Panc1 (cell line): ENCODE results near the gene SMIM22. TPM values are rescaled to one million over a fixed set of nuclear protein-coding genes. Genes with fewer than 3 reads are reported as not detected.

Source experiments
- ATAC-seq: fragments of 200-7000 bp; cut with Tn5 transposase; 2 replicates; pipeline ENCODE4 v1.9.1; 2020; ENCODE audit warnings: mild to moderate bottlenecking, moderate library complexity
- BruUV-seq: library from RNA; stranded (reverse); fragments of 400-500 nt; replicated peaks from 2 replicates; lab custom pipeline; 2021; lab: Mats Ljungman, UMichigan
- CTCF ChIA-PET: fragments of 300-600 bp; sonication (Branson Sonifier 250); formaldehyde crosslinking; loops from one replicate; lab custom pipeline; 2022; ENCODE audit warnings: antibody characterized with exemption; lab: Charles Lee
- POLR2A ChIA-PET: fragments of 300-600 bp; sonication (Branson Sonifier 250); formaldehyde crosslinking; loops from one replicate; lab custom pipeline; 2022; ENCODE audit warnings: antibody characterized with exemption; lab: Charles Lee
- DNase-seq: peaks from one replicate; pipeline ENCODE4 v3.0.0-alpha.2; 2010; ENCODE audit warnings: low read depth, low spot score
- H3K27ac ChIP-seq: 2 replicates; pipeline ENCODE4 v1.5.1; 2011; ENCODE audit warnings: mild to moderate bottlenecking, low read length, inconsistent platforms
- H3K27me3 ChIP-seq: fragments of 200-500 bp; sonication (Bioruptor generic); 2 replicates; pipeline ENCODE4 v1.6.0; 2014; ENCODE audit warnings: low read length, inconsistent platforms; ENCODE audit not compliant: control insufficient read depth, insufficient read depth
- H3K36me3 ChIP-seq: fragments of 200-500 bp; sonication (Bioruptor generic); 2 replicates; pipeline ENCODE4 v1.5.1; 2014; ENCODE audit warnings: inconsistent platforms, mild to moderate bottlenecking, low read length, moderate library complexity; ENCODE audit not compliant: control insufficient read depth, insufficient read depth
- H3K4me1 ChIP-seq: 2 replicates; pipeline ENCODE4 v1.5.1; 2011; ENCODE audit warnings: inconsistent platforms, mild to moderate bottlenecking, low read length, moderate library complexity; ENCODE audit not compliant: control insufficient read depth, insufficient read depth
- H3K4me3 ChIP-seq, 2 experiments: 2 replicates each; pipeline ENCODE4 v1.5.1; 2011 to 2012; ENCODE audit warnings: low read depth in 2 of 2, low read length in 2 of 2, mild to moderate bottlenecking in 2 of 2, inconsistent platforms in 1 of 2, moderate library complexity in 1 of 2
- H3K9me3 ChIP-seq: fragments of 200-500 bp; sonication (Bioruptor generic); 2 replicates; pipeline ENCODE4 v1.5.1; 2014; ENCODE audit warnings: low read depth, mild to moderate bottlenecking, inconsistent platforms, low read length, moderate library complexity; ENCODE audit not compliant: control insufficient read depth, insufficient read depth
- POLR2AphosphoS5 ChIP-seq: IDR thresholded peaks from 2 replicates; pipeline ENCODE4 v1.6.1; 2012; ENCODE audit warnings: mild to moderate bottlenecking, low read depth, low read length, moderate library complexity
- SIN3A ChIP-seq: IDR thresholded peaks from 2 replicates; pipeline ENCODE4 v1.6.1; 2012; ENCODE audit warnings: low read depth, mild to moderate bottlenecking, low read length, moderate library complexity, borderline replicate concordance; ENCODE audit not compliant: insufficient read depth
- TCF7L2 ChIP-seq: IDR thresholded peaks from 2 replicates; pipeline ENCODE4 v1.6.1; 2011; ENCODE audit warnings: mild to moderate bottlenecking, low read depth, low read length, inconsistent platforms
- in situ Hi-C: cut with HindIII; loops from 2 replicates; pipeline ENCODE4 v1.10.0; 2016; ENCODE audit warnings: low sequenced_read_pairs, low pct_unique_long_range_greater_than_20kb
- intact Hi-C: fragments of 100-400 bp; cut with micrococcal nuclease; formaldehyde crosslinking; loops from one replicate; pipeline ENCODE4 v1.10.0; 2022; ENCODE audit not compliant: unreplicated experiment
- total RNA-seq: library from RNA; stranded (reverse); gene quantifications from one replicate; pipeline ENCODE4 v1.2.1, GENCODE V29; 2021; ENCODE audit not compliant: unreplicated experiment
- TF ChIP-seq, protein P1 (sequence below), 2 experiments: IDR thresholded peaks; 2 replicates each; pipeline ENCODE4 v1.6.1; 2011 to 2012; ENCODE audit warnings: low read depth in 2 of 2, control low read depth in 1 of 2, low read length in 1 of 2, mild to moderate bottlenecking in 1 of 2, moderate library complexity in 1 of 2; ENCODE audit not compliant: insufficient read depth in 1 of 2
- TF ChIP-seq, protein P2 (sequence below): fragments of 450-650 bp; IDR thresholded peaks from 2 replicates; pipeline ENCODE4 v1.5.1; 2017; ENCODE audit warnings: mild to moderate bottlenecking

The SMIM22 gene
- total RNA-seq, 1 experiment from 2014 or later = not detected

DNA sequence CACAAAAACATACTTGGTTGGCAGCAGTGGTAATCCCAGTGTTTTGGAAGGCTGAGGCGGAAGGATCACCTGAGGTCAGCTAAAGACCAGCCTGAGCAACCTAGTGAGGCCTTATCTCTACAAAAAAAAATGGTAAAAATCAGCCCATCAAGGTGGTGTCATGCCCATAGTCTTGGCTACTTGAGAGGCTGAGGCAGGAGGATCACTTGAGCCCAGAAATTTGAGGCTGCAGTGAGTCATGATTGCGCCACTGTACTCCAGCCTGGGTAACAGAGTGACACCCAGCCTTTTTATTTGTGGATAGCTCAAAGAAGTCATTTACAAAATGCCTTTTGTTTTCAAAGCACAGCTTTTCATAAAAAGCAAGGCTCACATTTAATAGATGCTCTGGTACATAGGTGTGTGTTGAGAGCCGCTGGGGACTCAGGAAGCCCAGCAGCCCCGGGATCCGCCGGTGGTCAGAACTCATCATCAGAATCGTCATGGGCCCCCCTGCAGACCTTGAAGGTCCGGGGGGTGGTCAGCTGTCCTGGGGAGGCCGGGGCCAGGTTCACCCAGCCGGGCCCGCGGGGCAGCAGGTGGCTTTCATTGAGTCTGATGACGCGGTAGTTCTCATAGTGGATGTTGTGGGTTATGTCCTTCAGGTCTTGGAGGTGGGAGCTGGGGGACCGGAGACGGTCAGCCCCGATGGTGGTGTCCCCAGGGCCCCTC is 17.7 kb upstream of the SMIM22 start:
- Histone ChIP-seq H3K27me3 (no peaks in the 10 kb centered on the region), H3K36me3 (no peaks in the 10 kb centered on the region), H3K27ac (no peak overlapping the region), H3K4me1 (0 out of 2 replicates have a peak, but pooled peaks cover 3% of the 10 kb centered on the region), H3K4me3 (no peak overlapping the region), H3K9me3 (no peaks in the 10 kb centered on the region)
- DNase-seq (no peak), ATAC-seq (no peak)
- no TSS peak for BruUV-seq
- TF ChIP-seq TCF7L2 (no peak), POLR2AphosphoS5 (no peak), SIN3A (no peak)
- TF ChIP-seq, protein P1, sequence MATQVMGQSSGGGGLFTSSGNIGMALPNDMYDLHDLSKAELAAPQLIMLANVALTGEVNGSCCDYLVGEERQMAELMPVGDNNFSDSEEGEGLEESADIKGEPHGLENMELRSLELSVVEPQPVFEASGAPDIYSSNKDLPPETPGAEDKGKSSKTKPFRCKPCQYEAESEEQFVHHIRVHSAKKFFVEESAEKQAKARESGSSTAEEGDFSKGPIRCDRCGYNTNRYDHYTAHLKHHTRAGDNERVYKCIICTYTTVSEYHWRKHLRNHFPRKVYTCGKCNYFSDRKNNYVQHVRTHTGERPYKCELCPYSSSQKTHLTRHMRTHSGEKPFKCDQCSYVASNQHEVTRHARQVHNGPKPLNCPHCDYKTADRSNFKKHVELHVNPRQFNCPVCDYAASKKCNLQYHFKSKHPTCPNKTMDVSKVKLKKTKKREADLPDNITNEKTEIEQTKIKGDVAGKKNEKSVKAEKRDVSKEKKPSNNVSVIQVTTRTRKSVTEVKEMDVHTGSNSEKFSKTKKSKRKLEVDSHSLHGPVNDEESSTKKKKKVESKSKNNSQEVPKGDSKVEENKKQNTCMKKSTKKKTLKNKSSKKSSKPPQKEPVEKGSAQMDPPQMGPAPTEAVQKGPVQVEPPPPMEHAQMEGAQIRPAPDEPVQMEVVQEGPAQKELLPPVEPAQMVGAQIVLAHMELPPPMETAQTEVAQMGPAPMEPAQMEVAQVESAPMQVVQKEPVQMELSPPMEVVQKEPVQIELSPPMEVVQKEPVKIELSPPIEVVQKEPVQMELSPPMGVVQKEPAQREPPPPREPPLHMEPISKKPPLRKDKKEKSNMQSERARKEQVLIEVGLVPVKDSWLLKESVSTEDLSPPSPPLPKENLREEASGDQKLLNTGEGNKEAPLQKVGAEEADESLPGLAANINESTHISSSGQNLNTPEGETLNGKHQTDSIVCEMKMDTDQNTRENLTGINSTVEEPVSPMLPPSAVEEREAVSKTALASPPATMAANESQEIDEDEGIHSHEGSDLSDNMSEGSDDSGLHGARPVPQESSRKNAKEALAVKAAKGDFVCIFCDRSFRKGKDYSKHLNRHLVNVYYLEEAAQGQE (IDR thresholded peaks at IDR 0.05; ENCODE audit: insufficient read depth in 1 of 2, low read depth in 2 of 2, low read length in 1 of 2) = no peak
- TF ChIP-seq, protein P2, sequence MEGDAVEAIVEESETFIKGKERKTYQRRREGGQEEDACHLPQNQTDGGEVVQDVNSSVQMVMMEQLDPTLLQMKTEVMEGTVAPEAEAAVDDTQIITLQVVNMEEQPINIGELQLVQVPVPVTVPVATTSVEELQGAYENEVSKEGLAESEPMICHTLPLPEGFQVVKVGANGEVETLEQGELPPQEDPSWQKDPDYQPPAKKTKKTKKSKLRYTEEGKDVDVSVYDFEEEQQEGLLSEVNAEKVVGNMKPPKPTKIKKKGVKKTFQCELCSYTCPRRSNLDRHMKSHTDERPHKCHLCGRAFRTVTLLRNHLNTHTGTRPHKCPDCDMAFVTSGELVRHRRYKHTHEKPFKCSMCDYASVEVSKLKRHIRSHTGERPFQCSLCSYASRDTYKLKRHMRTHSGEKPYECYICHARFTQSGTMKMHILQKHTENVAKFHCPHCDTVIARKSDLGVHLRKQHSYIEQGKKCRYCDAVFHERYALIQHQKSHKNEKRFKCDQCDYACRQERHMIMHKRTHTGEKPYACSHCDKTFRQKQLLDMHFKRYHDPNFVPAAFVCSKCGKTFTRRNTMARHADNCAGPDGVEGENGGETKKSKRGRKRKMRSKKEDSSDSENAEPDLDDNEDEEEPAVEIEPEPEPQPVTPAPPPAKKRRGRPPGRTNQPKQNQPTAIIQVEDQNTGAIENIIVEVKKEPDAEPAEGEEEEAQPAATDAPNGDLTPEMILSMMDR = no peak
- intact Hi-C loops = no loop called here
- in situ Hi-C loops = no loop called here
- ChIA-PET CTCF (no interaction called here), POLR2A (interaction anchor here (0.5 kb wide), 1 partner anchor 109 kb away, joined by 4 read pairs; no protein-coding TSS in a partner anchor)

DNA sequence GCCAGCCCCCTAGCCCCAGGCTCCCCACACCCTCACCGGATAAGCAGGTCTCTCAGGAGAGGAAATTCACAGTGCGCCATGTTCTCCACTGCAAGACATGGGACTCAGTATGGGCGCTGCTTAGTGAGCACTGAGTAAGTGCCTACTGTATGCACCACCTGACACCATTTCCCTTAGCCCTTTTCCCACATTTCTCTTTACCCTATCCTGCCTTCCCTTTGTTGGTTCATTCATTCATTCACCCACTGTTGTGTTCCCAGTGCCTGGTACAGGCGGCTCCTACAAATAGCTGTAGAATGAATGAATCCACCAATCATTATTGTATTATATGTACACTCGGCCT is 17.1 kb upstream of the SMIM22 start:
- no peak overlapping the region for H3K27ac ChIP-seq
- DNase-seq (no peak), ATAC-seq (no peak)
- ChIA-PET CTCF (no interaction called here), POLR2A (no interaction called here)
- no peaks in the 10 kb centered on the region for H3K9me3 ChIP-seq
- H3K27me3 ChIP-seq = no peaks in the 10 kb centered on the region
- intact Hi-C loops = no loop called here
- H3K36me3 ChIP-seq = no peaks in the 10 kb centered on the region
- H3K4me1 ChIP-seq = 0 out of 2 replicates have a peak, but pooled peaks cover 3% of the 10 kb centered on the region
- in situ Hi-C loops = no loop called here
- no TSS peak for BruUV-seq
- no peak overlapping the region for H3K4me3 ChIP-seq
- TF ChIP-seq POLR2AphosphoS5 = no peak
- no peak for TF ChIP-seq TCF7L2
- TF ChIP-seq, protein P1 (IDR thresholded peaks at IDR 0.05; ENCODE audit: insufficient read depth in 1 of 2, low read depth in 2 of 2, low read length in 1 of 2) = no peak
- TF ChIP-seq, protein P2 = no peak
- TF ChIP-seq SIN3A = no peak
